AG09309 (cell line): ENCODE results near the gene SCN8A.
"Not testable (repeated sequence)": the region's sequence is repeated elsewhere in the genome, so short reads cannot be mapped to it uniquely, and the experiment has no call there.

Source experiments
- DNase-seq: peaks from one replicate; pipeline ENCODE4 v3.0.0-alpha.2; 2010; ENCODE audit warnings: low read depth
- H3K4me3 ChIP-seq: 2 replicates; pipeline ENCODE4 v1.5.1; 2011; ENCODE audit warnings: mild to moderate bottlenecking, low read depth, low read length, moderate library complexity; ENCODE audit not compliant: control insufficient read depth
- CTCF ChIP-seq: IDR thresholded peaks from 2 replicates; pipeline ENCODE4 v1.5.1; 2011; ENCODE audit warnings: mild to moderate bottlenecking, low read depth, low read length, inconsistent platforms; ENCODE audit not compliant: insufficient read depth, control insufficient read depth; ENCODE audit errors: missing control alignments

Gene SCN8A

GRCh38 chr12:51598156-51598555, 7.1 kb downstream of the SCN8A start:
- no peak for TF ChIP-seq CTCF
- no peak overlapping the region for H3K4me3 ChIP-seq
- no peak for DNase-seq

- no peak for TF ChIP-seq CTCF
- no peak for DNase-seq
- no peak overlapping the region for H3K4me3 ChIP-seq
Measured at GRCh38 chr12:51600721-51601120, 9.7 kb downstream of the SCN8A start.

GRCh38 chr12:51601241-51601640, 10.2 kb downstream of the SCN8A start:
- H3K4me3 ChIP-seq = no peak overlapping the region
- DNase-seq = no peak
- no peak for TF ChIP-seq CTCF

GRCh38 chr12:51605896-51606295, 14.9 kb downstream of the SCN8A start:
- not testable (repeated sequence) for H3K4me3 ChIP-seq, DNase-seq

- DNase-seq, H3K4me3 ChIP-seq: not testable (repeated sequence)
Measured at GRCh38 chr12:51607197-51607596, 16.2 kb downstream of the SCN8A start.

- peak; percentile 68 for DNase-seq
- TF ChIP-seq CTCF = no peak
- H3K4me3 ChIP-seq = no peak overlapping the region
Measured at GRCh38 chr12:51620448-51620847, 29.4 kb downstream of the SCN8A start.

- peak; percentile 67 for DNase-seq
- H3K4me3 ChIP-seq = no peak overlapping the region
- no peak for TF ChIP-seq CTCF
Measured at GRCh38 chr12:51621156-51621922, 30.3 kb downstream of the SCN8A start.

GRCh38 chr12:51622564-51622963, 31.5 kb downstream of the SCN8A start:
- no peak for DNase-seq
- no peak for TF ChIP-seq CTCF
- H3K4me3 ChIP-seq = no peak overlapping the region
